ENCODE data around the gene TIA1.
"Not testable (repeated sequence)": the region's sequence is repeated elsewhere in the genome, so short reads cannot be mapped to it uniquely, and the experiment has no call there.

Gene TIA1

DNA sequence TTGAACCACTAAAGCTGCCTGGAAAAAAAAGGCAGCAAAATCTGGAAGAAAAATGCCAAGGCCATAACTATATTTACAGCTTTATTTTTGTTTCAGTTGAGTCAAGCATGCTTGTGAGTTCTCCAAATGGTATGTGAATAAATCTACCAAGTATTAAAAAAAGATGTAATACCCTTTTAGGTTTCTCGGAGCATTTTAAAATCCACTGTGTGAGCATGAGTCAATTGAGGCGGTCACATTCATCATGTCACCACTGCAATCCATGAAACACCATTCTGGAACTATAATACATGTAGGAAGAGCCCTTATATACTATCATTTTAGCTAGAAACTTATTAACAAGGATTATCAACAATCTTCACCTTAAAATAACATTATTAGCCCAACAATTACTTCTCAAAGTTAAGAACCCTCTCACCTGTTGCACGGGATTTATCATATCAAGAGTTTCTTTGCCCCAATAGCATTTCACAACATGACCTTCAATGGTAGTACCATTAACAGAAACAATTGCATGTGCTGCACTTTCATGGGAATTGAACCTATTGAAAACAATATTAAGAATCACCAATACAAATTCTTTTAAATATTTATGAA, 33.4 kb downstream of the TIA1 start:
- DNase-seq, result no peak

DNA sequence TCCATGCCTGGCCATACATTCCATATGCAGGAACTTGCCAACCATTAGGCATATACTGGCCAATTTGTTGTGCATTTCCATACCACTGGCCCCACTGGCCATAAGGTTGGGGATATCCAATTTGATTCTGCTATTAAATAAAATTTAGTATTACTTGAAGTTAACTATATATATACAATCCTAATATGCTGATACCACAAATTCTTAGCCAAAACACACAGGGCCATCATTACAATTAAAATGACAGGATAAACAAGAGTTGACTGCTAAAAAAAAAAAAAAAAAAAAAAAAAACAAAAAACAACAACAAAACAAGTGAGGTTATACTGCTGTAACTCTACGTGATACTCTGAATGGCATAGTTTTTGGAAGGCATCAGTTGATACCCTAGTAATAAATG, 34.1 kb downstream of the TIA1 start:
- no peak for DNase-seq

DNA sequence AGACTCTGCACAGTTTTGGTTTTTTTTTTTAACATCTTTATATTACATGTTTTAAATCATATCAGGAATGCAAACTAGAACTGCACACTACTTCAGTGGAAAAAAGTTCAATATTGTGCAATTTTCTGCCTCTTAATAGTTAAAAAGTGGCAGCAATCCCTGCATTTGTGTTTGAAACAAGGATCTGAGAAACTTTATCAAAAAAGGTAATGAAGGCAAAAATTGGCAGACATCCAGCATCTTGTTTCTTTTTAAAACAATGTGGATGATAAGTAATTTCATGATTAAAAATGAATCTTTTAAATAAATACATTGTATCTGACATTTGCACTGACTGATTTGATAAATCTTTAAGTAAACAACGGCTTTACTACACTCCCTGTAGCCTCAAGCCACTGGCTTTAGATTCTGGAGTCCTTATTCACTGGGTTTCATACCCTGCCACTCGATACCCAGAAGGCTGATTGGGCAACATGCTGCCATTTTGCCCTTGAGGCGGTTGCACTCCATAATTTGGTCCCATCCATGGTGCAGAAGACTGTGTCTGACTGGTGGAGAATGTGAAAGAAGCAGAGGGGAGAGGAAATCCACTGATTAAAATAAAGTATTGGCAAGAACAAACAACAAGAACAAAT, 36.0 kb downstream of the TIA1 start:
- DNase-seq, result no peak

DNA sequence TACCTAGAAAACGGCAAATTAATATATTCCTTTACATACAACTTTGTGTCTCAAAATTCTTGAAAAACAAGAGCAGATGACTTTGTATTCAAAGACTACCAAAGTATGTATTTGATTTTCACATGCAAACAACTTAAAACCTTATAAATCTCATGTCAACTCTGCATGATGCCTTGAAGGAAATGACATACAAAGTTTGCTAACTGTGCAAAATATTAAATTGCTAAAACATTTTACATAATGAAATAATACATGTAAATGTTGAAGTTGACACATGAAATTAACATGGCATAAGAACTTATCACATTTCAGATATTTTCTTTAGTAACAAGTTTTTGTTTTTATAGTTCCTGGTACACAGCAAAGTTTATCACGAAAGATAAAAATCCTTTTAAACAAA, 36.8 kb downstream of the TIA1 start:
- DNase-seq, result no peak

DNA sequence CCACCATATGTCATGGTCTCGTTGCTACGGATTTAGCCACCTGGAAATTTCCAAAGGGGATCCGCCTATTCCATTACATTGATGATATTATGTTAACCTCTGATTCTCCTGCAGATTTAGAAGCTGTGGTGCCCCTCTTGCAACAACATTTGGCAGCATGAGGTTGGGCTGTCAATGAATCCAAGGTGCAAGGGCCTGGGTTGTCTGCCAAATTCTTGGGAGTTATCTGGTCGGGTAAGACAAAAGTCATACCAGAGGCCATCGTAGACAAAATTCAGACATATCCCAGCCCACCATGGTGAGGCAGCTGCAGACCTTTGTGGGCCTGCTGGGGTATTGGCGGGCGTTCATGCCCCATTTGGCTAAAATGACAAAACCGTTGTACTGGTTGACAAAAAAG, 44.0 kb downstream of the TIA1 start:
- DNase-seq, result no peak

DNA sequence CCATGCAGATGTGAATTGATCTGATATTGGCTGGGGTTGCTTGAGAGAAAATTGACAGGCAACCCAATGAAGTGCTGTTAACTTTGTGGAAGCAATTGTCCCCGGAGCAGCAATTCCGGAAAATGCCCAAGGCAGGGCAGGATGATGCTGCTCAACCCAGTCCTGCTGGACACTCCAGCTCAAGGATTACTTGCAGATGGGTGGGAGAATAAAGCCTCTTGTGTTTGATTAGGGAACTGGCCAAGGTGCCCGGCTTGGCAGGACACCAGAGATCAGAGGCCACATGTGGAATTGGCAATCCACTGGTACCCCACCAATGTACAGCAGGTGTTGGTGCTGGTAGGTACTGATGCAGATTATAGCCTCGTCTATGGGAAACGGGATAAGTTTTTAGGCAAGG, 45.3 kb downstream of the TIA1 start:
- DNase-seq, result no peak

DNA sequence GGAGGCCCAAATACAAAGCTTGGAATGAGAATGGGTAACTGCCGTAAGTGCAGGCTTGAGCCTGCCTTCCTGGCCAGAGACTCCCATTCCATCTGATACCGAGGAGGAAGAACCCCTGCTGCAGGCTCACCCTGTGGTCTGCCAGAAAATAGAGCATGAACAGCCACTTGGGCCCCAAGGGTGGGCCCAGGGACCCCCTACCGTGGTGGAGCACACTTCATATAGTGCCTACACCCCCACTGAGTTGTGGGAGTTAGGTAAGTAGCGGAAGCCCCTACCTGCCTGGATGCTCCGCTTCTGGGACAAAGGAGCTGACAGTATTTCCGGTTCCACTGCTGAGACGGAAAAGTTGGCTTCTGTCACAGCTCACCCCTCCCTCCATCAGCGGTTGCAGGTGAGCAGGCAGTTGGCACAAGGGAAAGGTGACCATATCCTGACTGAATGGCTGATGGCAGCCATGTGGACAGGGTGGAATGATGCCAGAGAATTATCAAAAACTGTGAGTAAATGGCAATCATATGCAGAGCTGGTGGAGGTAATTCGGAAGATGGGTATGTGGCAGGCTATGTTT, 46.1 kb downstream of the TIA1 start:
- DNase-seq, result no peak

DNA sequence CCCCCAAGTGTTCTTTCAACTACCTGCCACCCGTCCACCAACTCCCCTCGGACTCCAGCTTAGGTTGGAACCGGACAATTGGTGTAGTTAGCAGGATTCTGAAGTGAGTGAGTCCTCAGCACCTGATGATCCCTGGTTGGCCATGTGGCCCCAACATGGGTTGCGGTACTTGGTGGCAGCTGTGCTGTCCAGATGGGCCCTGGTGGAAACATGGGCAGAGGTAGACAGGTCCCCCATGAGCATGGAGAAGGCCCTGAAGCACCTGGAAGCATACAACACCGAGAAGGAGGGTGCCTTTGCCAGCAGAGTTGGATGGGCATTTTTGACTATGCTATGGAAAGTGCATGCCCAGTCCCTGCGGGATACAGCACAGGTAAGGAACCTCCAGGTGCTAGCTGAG, 46.6 kb downstream of the TIA1 start:
- no peak for DNase-seq

DNA sequence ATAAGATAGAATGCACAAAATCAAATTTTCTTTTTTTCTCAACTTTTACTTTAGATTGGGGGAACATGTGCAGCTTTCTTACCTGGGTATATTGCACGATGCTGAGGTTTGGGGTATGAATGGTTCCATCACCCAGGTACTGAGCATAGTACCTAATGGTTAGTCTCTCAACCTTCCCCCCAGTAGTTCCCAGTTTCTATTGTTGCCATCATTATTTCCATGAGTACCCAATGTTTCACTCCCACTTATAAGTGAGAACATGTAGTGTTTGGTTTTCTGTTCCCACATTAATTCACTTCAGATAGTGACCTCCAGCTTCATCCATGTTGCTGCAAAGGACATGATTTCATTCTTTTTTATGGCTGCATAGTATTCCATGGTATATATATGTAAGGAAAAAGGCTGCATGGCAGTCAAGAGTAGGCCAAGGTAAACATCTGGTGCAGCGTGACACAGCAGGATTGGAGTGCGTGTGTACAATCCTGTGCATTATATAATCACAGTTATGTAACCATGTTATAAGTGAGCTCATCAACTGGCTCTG, 47.1 kb downstream of the TIA1 start:
- DNase-seq, result no peak

DNA sequence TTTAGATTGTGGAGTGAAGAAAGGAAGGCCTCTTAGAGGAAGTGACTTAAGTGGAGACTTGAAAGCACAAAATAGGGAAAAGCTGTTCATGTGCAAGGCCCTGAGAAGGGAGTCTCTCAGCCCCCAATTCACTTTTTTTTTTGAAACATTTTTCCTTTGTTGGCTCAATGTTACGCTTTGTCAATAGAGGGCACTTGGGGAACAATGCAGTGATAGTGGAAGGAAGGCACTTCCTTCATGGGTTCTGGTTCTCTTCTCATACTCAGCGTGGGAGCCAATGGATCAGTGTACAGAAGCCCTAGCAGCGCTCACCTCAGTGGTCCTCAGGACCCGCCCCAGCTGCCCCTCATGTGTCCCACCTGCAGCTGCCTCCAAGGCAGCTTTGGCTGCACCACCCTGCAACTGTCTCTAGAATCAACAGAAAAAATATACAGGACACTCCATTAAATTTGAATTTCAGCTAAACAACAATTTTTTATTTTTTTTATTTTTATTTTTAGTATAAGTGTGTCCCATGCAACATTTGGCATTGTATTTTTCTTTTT, 49.0 kb downstream of the TIA1 start:
- no peak for DNase-seq

DNA sequence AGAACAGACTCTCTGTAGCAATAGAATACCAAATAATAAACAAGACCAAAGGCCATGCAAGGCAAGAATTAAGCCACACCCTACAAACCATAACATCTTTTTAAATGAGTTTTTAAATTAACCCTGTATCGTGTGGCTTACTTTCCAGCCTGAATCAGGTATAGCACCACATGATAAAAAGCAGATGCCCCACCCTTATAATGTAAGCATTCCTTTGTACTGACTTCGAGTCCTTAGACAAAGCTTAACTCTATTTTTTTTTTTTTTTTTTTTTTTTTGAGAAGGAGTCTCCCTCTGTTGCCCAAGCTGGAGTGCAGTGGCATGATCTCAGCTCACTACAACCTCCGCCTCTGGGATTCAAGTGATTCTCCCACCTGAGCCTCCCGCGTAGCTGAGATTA, 55.9 kb downstream of the TIA1 start:
- DNase-seq, result no peak

DNA sequence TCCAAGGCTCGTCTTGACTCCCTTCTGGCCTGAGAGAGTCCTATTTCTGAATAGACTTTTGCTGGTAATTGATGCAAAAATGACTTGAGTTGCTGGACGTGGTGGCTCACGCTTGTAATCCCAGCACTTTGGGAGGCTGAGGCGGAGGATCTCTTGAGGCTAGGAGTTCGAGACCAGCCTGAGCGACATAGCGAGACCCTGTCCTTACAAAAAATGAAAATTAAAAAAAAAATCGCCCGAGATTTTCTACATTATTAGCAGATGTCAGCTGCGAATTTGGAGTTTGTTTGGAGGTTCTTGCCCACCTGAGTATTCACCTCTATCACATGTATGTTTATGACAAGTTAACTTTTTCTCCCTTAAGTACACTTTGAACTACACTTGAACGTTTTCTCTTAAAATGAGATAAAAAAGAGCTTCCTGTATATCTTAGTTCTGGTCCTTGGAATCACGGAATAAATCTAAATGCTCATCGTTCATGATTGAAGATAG, 57.1 kb downstream of the TIA1 start:
- no peak for DNase-seq

DNA sequence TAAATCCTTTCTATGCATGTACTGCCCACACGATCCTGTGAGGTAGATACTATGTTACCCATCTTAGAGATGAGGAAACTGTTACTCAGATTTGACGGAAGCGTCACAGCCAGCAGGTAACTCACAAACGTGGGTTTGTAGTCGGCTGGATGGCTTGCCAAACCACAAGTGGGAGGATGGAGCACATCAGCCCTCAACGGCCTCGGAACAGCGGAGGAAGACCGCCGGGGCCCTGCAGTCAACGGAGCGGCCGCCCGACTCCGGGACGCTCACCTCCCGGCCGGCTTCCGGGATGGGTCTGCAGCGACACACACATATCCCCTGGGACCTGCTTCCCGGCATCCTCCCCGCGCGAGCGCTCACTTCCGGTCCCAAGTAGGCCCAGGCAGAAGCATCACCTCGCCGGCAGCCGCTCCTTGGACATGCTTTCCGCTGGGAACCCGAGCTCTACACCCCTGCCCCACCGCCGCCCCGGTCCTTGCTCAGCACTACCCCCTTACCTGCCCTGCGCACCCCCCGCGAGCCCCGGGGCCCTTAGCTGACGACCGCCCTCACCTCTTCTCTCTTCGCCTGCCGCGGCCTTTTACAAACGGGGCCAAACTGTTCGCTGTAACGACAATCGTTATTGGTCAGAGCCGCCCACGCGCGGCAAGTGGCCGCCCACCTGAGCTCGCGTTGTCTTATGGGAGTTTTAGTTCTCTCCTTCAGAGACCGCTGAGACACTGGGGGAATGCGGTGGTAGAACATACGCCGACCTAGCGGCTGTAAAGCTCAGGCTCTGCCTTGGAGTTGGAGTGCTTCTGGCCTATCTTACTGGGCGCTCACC, 57.8 kb downstream of the TIA1 start, which contains the start of gene C2orf42:
Gene C2orf42, minus strand, starts transcription at position 602 of the 826 bp plus-strand sequence. CDS start 9,034 bp downstream, outside the sequence.
- DNase-seq, result peak; percentile 93

DNA sequence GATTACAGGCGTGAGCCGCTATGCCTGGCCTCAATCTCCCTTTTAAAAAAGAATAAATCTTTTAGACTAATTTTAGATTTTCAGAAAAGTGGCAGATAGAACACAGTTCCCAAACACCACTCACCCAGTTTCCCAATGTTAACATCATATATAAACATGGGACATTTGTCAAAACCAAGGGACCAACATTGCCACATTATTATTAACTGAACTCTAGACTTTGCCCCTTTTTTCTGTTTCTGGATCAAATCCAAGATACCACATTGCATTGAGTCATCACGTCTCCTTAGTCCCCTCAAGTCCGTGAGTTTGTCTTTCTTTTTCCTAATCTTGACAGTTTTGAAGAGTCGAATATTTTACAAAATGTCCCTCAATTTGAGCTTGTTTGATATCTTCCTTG, 60.0 kb downstream of the TIA1 start:
- DNase-seq, result no peak

DNA sequence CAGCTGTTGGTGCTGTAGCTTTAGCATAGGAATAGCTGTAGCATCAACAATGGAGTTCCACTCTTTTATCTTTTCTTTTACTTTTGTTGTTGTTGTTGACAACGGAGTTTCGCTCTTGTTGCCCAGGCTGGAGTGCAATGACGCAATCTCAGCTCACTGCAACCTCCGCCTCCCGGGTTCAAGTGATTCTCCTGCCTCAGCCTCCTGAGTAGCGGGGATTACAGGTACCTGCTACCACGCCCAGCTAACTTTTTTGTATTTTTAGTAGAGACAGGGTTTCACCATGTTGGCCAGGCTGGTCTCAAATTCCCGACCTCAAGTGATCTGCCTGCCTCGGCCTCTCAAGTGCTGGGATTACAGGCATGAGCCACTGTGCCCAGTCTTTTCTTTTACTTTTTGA, 61.3 kb downstream of the TIA1 start:
- DNase-seq, result not testable (repeated sequence)

DNA sequence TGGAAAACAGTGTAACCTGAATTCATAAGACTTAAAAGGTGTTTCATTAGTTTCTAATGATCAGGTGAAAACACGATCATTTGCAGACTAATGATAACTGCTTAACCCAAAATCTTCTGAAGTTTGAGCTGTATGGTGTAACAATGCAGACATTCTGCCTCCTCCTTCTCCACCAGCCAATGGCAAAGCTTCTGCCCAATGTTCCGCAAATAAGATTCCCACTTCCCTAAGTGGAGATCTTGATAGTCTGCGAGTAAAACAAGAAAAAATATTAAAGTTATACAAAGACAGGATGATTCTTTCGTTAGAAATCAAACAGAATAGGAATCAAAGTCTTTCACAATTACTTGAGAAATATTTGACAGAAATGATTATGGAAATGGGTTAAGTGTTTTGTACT, 65.7 kb downstream of the TIA1 start:
- DNase-seq, result no peak

DNA sequence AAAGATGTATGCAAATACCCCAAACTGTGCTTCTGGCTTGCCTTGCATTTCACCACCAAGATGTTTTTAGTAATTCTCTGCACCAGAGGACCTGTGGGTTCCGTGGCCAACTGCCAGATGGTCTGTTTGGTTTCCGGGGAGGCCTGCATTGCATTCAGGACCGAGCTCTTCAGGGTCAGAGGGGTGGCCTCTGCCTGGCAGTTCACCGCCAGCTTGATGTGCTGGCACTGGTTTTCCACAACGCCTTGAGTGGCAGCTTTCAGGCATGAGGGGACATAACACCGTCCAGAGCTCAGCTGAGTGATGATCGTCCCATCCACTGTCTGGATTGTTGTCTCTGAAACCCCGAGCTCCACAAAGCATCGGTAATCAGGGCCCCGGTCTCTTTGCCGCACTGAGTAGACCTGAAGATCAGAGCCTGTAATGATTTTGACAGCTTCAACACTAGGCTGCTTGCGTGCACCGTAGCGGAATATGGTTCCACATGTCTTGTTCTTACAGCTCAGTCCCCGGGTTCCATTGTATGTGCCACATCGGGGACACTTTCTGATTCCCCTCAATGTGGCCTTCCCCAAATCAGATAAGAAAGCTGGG, 67.0 kb downstream of the TIA1 start:
- no peak for DNase-seq

DNA sequence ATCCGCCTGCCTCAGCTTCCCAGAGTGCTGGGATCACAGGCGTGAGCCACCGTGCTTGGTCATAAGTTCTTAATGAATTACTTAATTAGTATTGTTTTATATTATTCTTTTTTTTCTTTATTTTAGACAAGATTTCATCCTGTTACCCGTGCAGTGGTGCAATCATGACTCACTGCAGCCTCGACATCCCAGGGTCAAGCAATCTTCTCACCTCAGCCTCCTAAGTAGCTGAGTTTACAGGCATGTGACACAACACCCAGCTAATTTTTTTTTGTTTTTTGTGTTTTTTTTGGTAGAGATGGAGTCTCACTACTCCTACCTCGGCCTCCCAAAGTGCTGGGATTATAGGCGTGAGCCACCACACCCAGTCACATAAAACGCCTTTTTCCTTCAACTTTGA, 74.9 kb downstream of the TIA1 start:
- DNase-seq, result no peak

DNA sequence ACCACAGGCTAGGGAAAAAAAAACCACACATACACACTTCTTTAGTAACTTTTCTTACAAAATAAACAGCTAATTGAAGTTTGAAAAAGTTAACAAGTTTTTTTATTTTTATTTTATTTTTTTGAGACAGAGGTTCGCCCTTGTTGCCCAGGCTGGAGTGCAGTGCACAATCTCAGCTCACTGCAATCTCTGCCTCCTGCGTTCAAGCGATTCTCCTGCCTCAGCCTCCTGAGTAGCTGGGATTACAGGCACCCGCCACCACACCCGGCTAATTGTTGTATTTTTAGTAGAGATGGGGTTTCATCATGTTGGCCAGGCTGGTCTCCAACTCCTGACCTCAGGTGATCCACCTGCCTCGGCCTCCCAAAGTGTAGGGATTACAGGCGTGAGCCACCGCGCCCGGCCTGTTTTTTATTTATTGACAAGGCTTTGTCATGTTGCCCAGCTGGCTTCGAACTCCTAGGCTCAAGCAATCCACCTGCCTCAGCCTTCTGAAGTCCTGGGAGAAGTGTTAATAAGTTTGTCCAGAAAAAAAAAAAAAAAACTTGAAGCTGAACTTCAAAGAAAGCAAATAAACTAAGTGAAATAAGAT, 78.7 kb downstream of the TIA1 start:
- DNase-seq, result not testable (repeated sequence)

DNA sequence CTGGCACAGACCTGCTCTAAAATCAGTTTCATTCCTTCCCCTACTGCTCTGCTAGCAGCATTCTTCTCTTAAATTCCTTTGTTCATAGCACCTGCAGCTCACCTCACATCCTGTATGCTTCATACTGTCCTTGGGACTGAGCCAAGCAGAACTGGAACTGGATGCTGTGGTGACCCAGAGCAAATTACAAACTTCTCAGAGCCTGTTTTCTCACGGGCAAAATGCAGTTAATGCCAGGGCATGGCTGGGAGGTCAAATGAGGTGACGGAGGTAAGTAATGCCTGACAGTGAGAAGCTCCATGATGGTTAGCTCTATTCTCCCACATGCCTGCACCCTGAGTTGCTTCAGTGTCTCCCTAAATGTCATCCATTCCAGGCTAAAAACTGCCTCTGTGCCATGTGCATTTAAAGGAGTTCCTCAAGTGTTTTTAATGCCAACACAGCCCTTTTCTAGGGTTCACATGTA, 87.3 kb downstream of the TIA1 start:
- no peak for DNase-seq

DNA sequence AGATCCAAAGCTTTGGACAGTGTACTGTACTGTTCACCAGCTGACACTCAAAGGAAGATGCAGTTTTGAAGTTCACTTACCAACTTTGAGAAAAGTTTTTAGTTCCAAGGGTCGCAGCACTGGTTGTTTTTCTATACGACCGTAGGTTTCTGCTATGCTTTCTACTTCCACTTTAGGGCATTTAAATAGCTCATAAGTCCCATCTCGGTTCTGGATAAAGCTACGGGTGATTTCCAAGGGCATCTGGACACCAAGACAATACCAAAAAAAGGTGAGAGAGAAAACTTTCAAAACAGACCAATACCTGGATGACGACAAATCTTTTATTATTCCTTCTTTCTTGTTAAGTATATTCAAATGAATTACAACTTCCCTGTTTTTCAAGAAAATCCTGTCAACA, 87.9 kb downstream of the TIA1 start:
- no peak for DNase-seq

Measured in DMS79 treated with DMSO at 0.1 percent for 48 hours (cell line).